NCI-H2029 treated with DMSO at 0.1 percent for 48 hours (cell line): ENCODE data around the gene GHRHR.

ENCODE experiments used
- DNase-seq: peaks from one replicate; lab custom pipeline; 2025; lab: John Stamatoyannopoulos, UW

Gene GHRHR

GRCh38 chr7:30968747-30969603 is 5.2 kb downstream of the GHRHR start:
- no peak for DNase-seq

- DNase-seq, result no peak
Observed at GRCh38 chr7:30969604-30969970, 5.8 kb downstream of the GHRHR start.

- no peak for DNase-seq
Observed at GRCh38 chr7:30970074-30970473, 6.3 kb downstream of the GHRHR start.

- DNase-seq, result no peak
Observed at GRCh38 chr7:30970594-30971094, 6.9 kb downstream of the GHRHR start.

GRCh38 chr7:30971440-30971839 is 7.7 kb downstream of the GHRHR start:
- DNase-seq, result no peak

- DNase-seq, result no peak
Observed at GRCh38 chr7:30971840-30972563, 8.2 kb downstream of the GHRHR start.

GRCh38 chr7:30973292-30973691 is 9.5 kb downstream of the GHRHR start:
- no peak for DNase-seq

GRCh38 chr7:30973791-30974604 is 10.2 kb downstream of the GHRHR start:
- no peak for DNase-seq

- DNase-seq, result no peak
Observed at GRCh38 chr7:30974605-30975255, 11.0 kb downstream of the GHRHR start.

GRCh38 chr7:30975256-30975899 is 11.6 kb downstream of the GHRHR start:
- DNase-seq, result no peak

GRCh38 chr7:30976381-30976780 is 12.6 kb downstream of the GHRHR start:
- no peak for DNase-seq

- no peak for DNase-seq
Observed at GRCh38 chr7:30977222-30977621, 13.5 kb downstream of the GHRHR start.

- DNase-seq, result no peak
Observed at GRCh38 chr7:30977896-30978564, 14.3 kb downstream of the GHRHR start.

- no peak for DNase-seq
Observed at GRCh38 chr7:30979027-30979426, 15.3 kb downstream of the GHRHR start.

GRCh38 chr7:30980194-30980593 is 16.4 kb downstream of the GHRHR start:
- no peak for DNase-seq

- no peak for DNase-seq
Observed at GRCh38 chr7:30980751-30981150, 17.0 kb downstream of the GHRHR start.

GRCh38 chr7:30983042-30983913 is 19.5 kb downstream of the GHRHR start:
- DNase-seq, result no peak

GRCh38 chr7:30983914-30984247 is 20.1 kb downstream of the GHRHR start:
- DNase-seq, result no peak

GRCh38 chr7:30984359-30985107 is 20.8 kb downstream of the GHRHR start:
- no peak for DNase-seq
